Measurements from ENCODE around the gene TEX9. TPM values are rescaled to one million over a fixed set of nuclear protein-coding genes. Genes with fewer than 3 reads are reported as not detected.

Gene TEX9
- total and polyA plus RNA-seq, 2 of the 4 experiments (the other 2 are of a cell fraction) = 0.63 to 1.4 TPM

DNA sequence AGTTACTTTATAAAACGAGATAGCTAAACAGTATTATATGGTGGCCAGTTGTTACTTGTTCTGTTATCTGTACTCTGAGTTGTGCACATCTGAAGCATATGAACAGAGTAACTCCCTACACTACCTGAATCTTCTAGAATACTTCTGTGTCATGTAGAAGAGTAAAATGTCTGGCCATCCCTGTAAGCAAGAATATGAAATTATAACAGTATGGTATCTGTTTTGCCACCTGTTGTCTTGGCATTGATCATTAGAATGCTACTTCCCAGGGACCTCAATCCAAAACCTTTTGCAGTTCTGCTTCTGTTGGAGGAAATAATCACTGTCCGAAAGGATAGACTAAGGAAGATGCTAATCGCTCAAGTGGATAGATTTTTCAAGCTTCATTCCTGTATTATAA lies 1.9 kb downstream of the TEX9 start:
- no peak overlapping the region for H2BK20ac ChIP-seq (ENCODE audit: low read depth, low read length)
- H4K5ac ChIP-seq (ENCODE audit: low read depth, low read length) = no peak overlapping the region
- no peak overlapping the region for H2AK5ac ChIP-seq (ENCODE audit: low read depth, low read length)
- H3K4me2 ChIP-seq (ENCODE audit: low read depth, low read length) = no peak overlapping the region
- CTCF ChIA-PET = no interaction called here
- POLR2A ChIA-PET (ENCODE audit: unreplicated experiment) = no interaction called here
- no peak overlapping the region for H3K9ac ChIP-seq (ENCODE audit: low read depth, low read length)
- no CpG with 5 or more reads among the region's 3 CpGs for WGBS, 2 experiments (ENCODE audit: extremely low coverage in 2 of 2, insufficient read length in 1 of 2)
- in situ Hi-C loops (cut with MboI; ENCODE audit: low sequenced_read_pairs) = no loop called here
- no peak overlapping the region for H2AK9ac ChIP-seq (replicated peaks; ENCODE audit: low read depth, low read length, poor library complexity)
- H3K9me3 ChIP-seq (ENCODE audit: control insufficient read depth, insufficient read depth, low read length) = no peaks in the 10 kb centered on the region
- no peaks in the 10 kb centered on the region for H3K36me3 ChIP-seq (ENCODE audit: control insufficient read depth, insufficient read depth, low read length)
- no TSS peak for BruUV-seq (replicated peaks)
- H4K91ac ChIP-seq (ENCODE audit: insufficient read depth, low read depth, low read length) = no peak overlapping the region
- dilution Hi-C loops (cut with HindIII; ENCODE audit: low sequenced_read_pairs, unreplicated experiment) = no loop called here
- no peak overlapping the region for H3K18ac ChIP-seq (ENCODE audit: low read depth, low read length)
- H2BK15ac ChIP-seq (ENCODE audit: low read depth, low read length) = no peak overlapping the region
- H3K27me3 ChIP-seq (ENCODE audit: control insufficient read depth, insufficient read depth, low read length) = no peaks in the 10 kb centered on the region
- ATAC-seq (ENCODE audit: low read depth) = no peak
- H4K8ac ChIP-seq (ENCODE audit: low read depth in 2 of 2, low read length in 2 of 2) = no peak overlapping the region
- no peak overlapping the region for H2BK120ac ChIP-seq (ENCODE audit: low read depth, low read length)
- H3K27ac ChIP-seq (ENCODE audit: insufficient read depth, low read length) = no peak overlapping the region
- H2AFZ ChIP-seq (replicated peaks; ENCODE audit: low read length, poor library complexity) = no peak overlapping the region
- TF ChIP-seq, protein P1, sequence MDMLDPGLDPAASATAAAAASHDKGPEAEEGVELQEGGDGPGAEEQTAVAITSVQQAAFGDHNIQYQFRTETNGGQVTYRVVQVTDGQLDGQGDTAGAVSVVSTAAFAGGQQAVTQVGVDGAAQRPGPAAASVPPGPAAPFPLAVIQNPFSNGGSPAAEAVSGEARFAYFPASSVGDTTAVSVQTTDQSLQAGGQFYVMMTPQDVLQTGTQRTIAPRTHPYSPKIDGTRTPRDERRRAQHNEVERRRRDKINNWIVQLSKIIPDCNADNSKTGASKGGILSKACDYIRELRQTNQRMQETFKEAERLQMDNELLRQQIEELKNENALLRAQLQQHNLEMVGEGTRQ (IDR thresholded peaks at IDR 0.05; ENCODE audit: low read depth, low read length) = no peak
- TF ChIP-seq MAZ (IDR thresholded peaks at IDR 0.05; ENCODE audit: borderline replicate concordance, low read depth, low read length) (no peak), SMC3 (IDR thresholded peaks at IDR 0.05; ENCODE audit: low read depth, low read length) (no peak), RCOR1 (IDR thresholded peaks at IDR 0.05; ENCODE audit: insufficient replicate concordance, low read length) (no peak), CHD1 (IDR thresholded peaks at IDR 0.05; ENCODE audit: low read depth, low read length) (no peak), FOS (IDR thresholded peaks at IDR 0.05; ENCODE audit: low read depth, low read length) (no peak), POLR2A (IDR thresholded peaks at IDR 0.05; ENCODE audit: low read depth, low read length) (no peak), RFX5 (IDR thresholded peaks at IDR 0.05; ENCODE audit: low read depth, low read length) (no peak), CEBPB (IDR thresholded peaks at IDR 0.05; ENCODE audit: low read depth, low read length) (no peak), MXI1 (IDR thresholded peaks at IDR 0.05; ENCODE audit: borderline replicate concordance, low read depth, low read length) (no peak), NFE2L2 (IDR thresholded peaks at IDR 0.05; ENCODE audit: low read depth, low read length) (no peak), RAD21 (IDR thresholded peaks at IDR 0.05; ENCODE audit: low read length) (no peak)
- TF ChIP-seq, protein P2, sequence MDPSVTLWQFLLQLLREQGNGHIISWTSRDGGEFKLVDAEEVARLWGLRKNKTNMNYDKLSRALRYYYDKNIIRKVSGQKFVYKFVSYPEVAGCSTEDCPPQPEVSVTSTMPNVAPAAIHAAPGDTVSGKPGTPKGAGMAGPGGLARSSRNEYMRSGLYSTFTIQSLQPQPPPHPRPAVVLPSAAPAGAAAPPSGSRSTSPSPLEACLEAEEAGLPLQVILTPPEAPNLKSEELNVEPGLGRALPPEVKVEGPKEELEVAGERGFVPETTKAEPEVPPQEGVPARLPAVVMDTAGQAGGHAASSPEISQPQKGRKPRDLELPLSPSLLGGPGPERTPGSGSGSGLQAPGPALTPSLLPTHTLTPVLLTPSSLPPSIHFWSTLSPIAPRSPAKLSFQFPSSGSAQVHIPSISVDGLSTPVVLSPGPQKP (IDR thresholded peaks at IDR 0.05; ENCODE audit: borderline replicate concordance, low read depth, low read length) = no peak
- TF ChIP-seq, protein P3, sequence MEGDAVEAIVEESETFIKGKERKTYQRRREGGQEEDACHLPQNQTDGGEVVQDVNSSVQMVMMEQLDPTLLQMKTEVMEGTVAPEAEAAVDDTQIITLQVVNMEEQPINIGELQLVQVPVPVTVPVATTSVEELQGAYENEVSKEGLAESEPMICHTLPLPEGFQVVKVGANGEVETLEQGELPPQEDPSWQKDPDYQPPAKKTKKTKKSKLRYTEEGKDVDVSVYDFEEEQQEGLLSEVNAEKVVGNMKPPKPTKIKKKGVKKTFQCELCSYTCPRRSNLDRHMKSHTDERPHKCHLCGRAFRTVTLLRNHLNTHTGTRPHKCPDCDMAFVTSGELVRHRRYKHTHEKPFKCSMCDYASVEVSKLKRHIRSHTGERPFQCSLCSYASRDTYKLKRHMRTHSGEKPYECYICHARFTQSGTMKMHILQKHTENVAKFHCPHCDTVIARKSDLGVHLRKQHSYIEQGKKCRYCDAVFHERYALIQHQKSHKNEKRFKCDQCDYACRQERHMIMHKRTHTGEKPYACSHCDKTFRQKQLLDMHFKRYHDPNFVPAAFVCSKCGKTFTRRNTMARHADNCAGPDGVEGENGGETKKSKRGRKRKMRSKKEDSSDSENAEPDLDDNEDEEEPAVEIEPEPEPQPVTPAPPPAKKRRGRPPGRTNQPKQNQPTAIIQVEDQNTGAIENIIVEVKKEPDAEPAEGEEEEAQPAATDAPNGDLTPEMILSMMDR (conservative IDR thresholded peaks at IDR 0.05; ENCODE audit: low read depth, low read length) = no peak
- H4K20me1 ChIP-seq (ENCODE audit: insufficient read depth, low read length) = no peaks in the 10 kb centered on the region
- H2BK5ac ChIP-seq (ENCODE audit: low read depth, low read length, poor library complexity, severe bottlenecking) = no peak overlapping the region
- H3K4me1 ChIP-seq (ENCODE audit: control insufficient read depth, insufficient read depth, low read length) = no peaks in the 10 kb centered on the region
- H3K4me3 ChIP-seq (ENCODE audit: insufficient read depth, low read depth, low read length) = no peak overlapping the region
- intact Hi-C loops (cut with micrococcal nuclease) = loop anchor here (5.0 kb wide), 1 partner anchor 375 kb away; the partner anchor contains the start of gene NEDD4
- H3K14ac ChIP-seq (replicated peaks; ENCODE audit: low read depth, low read length) = no peak overlapping the region
- DNase-seq = no peak
- no peak overlapping the region for H3K4ac ChIP-seq (ENCODE audit: low read depth, low read length)
- H3K9me1 ChIP-seq (ENCODE audit: insufficient read depth, low read length) = no peaks in the 10 kb centered on the region
- no peaks in the 10 kb centered on the region for H3K79me1 ChIP-seq (ENCODE audit: low read depth in 1 of 2, low read length in 2 of 2)
- H3K56ac ChIP-seq (ENCODE audit: extremely low read depth, insufficient read depth, low read length) = no peak overlapping the region
- H3K23ac ChIP-seq (ENCODE audit: low read depth, low read length) = no peak overlapping the region
